Neural progenitor cell (in vitro differentiated cells): ENCODE results near the gene CD151. TPM values are rescaled to one million over a fixed set of nuclear protein-coding genes. Genes with fewer than 3 reads are reported as not detected.

Experiments
- DNase-seq: peaks from one replicate; pipeline ENCODE4 v3.0.0-alpha.2; 2016; ENCODE audit warnings: low spot score
- H2AFZ ChIP-seq: fragments of 200-600 bp; sonication (generic); replicated peaks from 2 replicates; pipeline ENCODE4 v1.6.1; 2016; ENCODE audit warnings: antibody characterized with exemption
- H3F3A ChIP-seq: fragments of 200-600 bp; sonication (generic); 2 replicates; pipeline ENCODE4 v1.6.1; 2016; ENCODE audit warnings: antibody characterized with exemption, low read depth
- H3K27ac ChIP-seq: fragments of 200-600 bp; sonication (generic); 2 replicates; pipeline ENCODE4 v1.5.1; 2016; ENCODE audit warnings: mild to moderate bottlenecking
- H3K27me3 ChIP-seq: fragments of 200-600 bp; sonication (generic); 2 replicates; pipeline ENCODE4 v1.6.1; 2016; ENCODE audit warnings: mild to moderate bottlenecking, moderate library complexity
- H3K36me3 ChIP-seq: fragments of 200-600 bp; sonication (generic); 2 replicates; pipeline ENCODE4 v1.5.1; 2016
- H3K4me1 ChIP-seq: fragments of 200-600 bp; sonication (generic); 2 replicates; pipeline ENCODE4 v1.6.1; 2016; ENCODE audit warnings: mixed run types
- H3K4me2 ChIP-seq: fragments of 200-600 bp; sonication (generic); 2 replicates; pipeline ENCODE4 v1.6.1; 2016
- H3K4me3 ChIP-seq: fragments of 200-600 bp; sonication (generic); 2 replicates; pipeline ENCODE4 v1.5.1; 2016
- H3K79me2 ChIP-seq: fragments of 200-600 bp; sonication (generic); 2 replicates; pipeline ENCODE4 v1.6.1; 2016; ENCODE audit warnings: low read depth
- H3K9ac ChIP-seq: fragments of 200-600 bp; sonication (generic); 2 replicates; pipeline ENCODE4 v1.6.1; 2016
- H3K9me3 ChIP-seq: fragments of 200-600 bp; sonication (generic); 2 replicates; pipeline ENCODE4 v1.5.1; 2016; ENCODE audit warnings: low read depth
- H4K20me1 ChIP-seq: fragments of 200-600 bp; sonication (generic); 2 replicates; pipeline ENCODE4 v1.6.1; 2016; ENCODE audit warnings: low read depth
- H3K27ac Mint-ChIP-seq: 3 replicates; pipeline ENCODE4 v1.8.0; 2021; ENCODE audit warnings: mixed read lengths
- H3K27me3 Mint-ChIP-seq: 2 replicates; pipeline ENCODE4 v1.8.0; 2022; ENCODE audit warnings: low read depth, mild to moderate bottlenecking, inconsistent platforms, moderate library complexity, mixed read lengths; ENCODE audit not compliant: insufficient read depth
- H3K36me3 Mint-ChIP-seq: 3 replicates; pipeline ENCODE4 v1.8.0; 2021; ENCODE audit warnings: mixed read lengths
- H3K4me1 Mint-ChIP-seq: 3 replicates; pipeline ENCODE4 v1.8.0; 2021; ENCODE audit warnings: mixed read lengths
- H3K4me3 Mint-ChIP-seq: 3 replicates; pipeline ENCODE4 v1.8.0; 2021; ENCODE audit warnings: mild to moderate bottlenecking, moderate library complexity, mixed read lengths
- H3K9me3 Mint-ChIP-seq: 3 replicates; pipeline ENCODE4 v1.8.0; 2020; ENCODE audit warnings: mixed read lengths
- CTCF ChIP-seq: fragments of 200-600 bp; sonication (generic); IDR thresholded peaks from 2 replicates; pipeline ENCODE4 v1.5.1; 2017; ENCODE audit warnings: antibody characterized with exemption, mild to moderate bottlenecking
- EZH2 ChIP-seq: fragments of 200-600 bp; sonication (generic); IDR thresholded peaks from 2 replicates; pipeline ENCODE4 v1.6.1; 2017; ENCODE audit warnings: antibody characterized with exemption, mild to moderate bottlenecking, moderate library complexity
- EZH2phosphoT487 ChIP-seq: fragments of 200-600 bp; sonication (generic); IDR thresholded peaks from 2 replicates; pipeline ENCODE4 v1.6.1; 2017; ENCODE audit warnings: antibody characterized with exemption
- total RNA-seq: library from RNA; depleted of rRNA; stranded (reverse); fragments of >200 nt; gene quantifications from 2 replicates; pipeline ENCODE4 v1.2.3, GENCODE V29; 2015; ENCODE audit warnings: low replicate concordance

Gene CD151
- total RNA-seq, 1 donor from 2014 or later, result 37.4 TPM

DNA sequence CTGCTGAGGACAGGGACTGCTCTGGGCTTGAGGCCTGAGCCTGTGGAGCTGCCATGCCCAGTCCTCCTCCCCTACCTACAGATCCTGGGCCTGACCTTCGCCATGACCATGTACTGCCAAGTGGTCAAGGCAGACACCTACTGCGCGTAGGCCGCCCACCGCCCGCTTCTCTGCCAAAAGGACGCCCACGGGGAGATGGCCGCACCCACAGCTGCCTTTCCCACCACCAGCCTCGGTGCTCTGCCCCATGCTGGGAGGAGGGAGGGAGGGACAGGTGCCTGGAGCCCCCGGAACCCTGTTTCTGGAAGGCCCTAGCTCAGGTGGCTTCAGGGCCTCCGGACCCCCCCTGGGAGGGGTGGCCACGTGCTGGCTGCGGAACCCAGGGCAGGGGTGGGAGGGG is 33.7 kb downstream of the CD151 start:
- Histone ChIP-seq H3K36me3 (no peaks in the 10 kb centered on the region), H4K20me1 (peaks cover 27% of the 10 kb centered on the region), H3K9me3 (no peaks in the 10 kb centered on the region), H3K27me3 (no peaks in the 10 kb centered on the region), H3K79me2 (no peaks in the 10 kb centered on the region), H2AFZ (no peak overlapping the region), H3K4me2 (no peak overlapping the region), H3K9ac (no peak overlapping the region), H3F3A (peaks cover 8% of the 10 kb centered on the region), H3K4me1 (peaks cover 19% of the 10 kb centered on the region), H3K27ac (no peak overlapping the region), H3K4me3 (no peak overlapping the region)
- Mint-ChIP-seq H3K27me3 (no peaks in the 10 kb centered on the region), H3K4me3 (no peak overlapping the region), H3K36me3 (no peaks in the 10 kb centered on the region), H3K9me3 (no peaks in the 10 kb centered on the region), H3K27ac (no peak overlapping the region), H3K4me1 (peaks cover 12% of the 10 kb centered on the region)
- DNase-seq, result no peak
- TF ChIP-seq CTCF, result no peak
- no peak for TF ChIP-seq EZH2
- TF ChIP-seq EZH2phosphoT487, result no peak

DNA sequence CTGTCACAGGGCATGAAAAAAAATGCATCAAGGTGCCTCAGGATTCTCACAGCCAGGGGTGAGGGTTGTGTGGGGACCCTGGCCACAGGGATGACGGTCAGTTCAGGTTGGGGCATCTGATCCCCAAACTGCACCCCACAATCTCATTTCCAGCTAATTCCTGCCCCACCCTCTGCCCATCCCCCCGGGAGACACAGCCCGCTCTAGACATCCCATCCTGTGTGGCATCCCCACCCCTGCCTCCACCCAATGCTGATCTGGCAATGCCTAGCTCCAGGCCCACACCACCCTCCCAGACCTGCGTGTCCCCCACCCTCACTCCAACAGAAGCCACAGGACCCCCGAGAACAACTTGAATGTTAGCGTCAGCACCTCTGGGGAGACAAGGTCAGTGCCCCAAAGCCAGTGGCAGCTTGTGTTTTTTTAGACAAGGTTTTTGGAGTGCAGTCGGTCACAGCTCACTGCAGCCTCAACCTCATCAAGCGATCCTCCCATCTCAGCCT is 35.2 kb downstream of the CD151 start:
- H3K27me3 ChIP-seq, result no peaks in the 10 kb centered on the region
- Mint-ChIP-seq H3K4me1 (peaks cover 7% of the 10 kb centered on the region), H3K9me3 (no peaks in the 10 kb centered on the region), H3K27me3 (peaks cover 2% of the 10 kb centered on the region), H3K36me3 (no peaks in the 10 kb centered on the region), H3K4me3 (no peak overlapping the region), H3K27ac (no peak overlapping the region)
- H3K4me3 ChIP-seq, result no peak overlapping the region
- H3F3A ChIP-seq, result peaks cover 3% of the 10 kb centered on the region
- no peak overlapping the region for H3K4me2 ChIP-seq
- peaks cover 8% of the 10 kb centered on the region for H3K4me1 ChIP-seq
- no peaks in the 10 kb centered on the region for H3K9me3 ChIP-seq
- no peak overlapping the region for H2AFZ ChIP-seq
- no peaks in the 10 kb centered on the region for H3K36me3 ChIP-seq
- no peak overlapping the region for H3K9ac ChIP-seq
- peaks cover 19% of the 10 kb centered on the region for H4K20me1 ChIP-seq
- DNase-seq, result no peak
- no peak for TF ChIP-seq CTCF
- TF ChIP-seq EZH2, result no peak
- no peak for TF ChIP-seq EZH2phosphoT487
- H3K79me2 ChIP-seq, result no peaks in the 10 kb centered on the region
- no peak overlapping the region for H3K27ac ChIP-seq

- no peak overlapping the region for H3K9ac ChIP-seq
- Mint-ChIP-seq H3K36me3 (no peaks in the 10 kb centered on the region), H3K4me3 (no peak overlapping the region), H3K27ac (no peak overlapping the region), H3K9me3 (no peaks in the 10 kb centered on the region), H3K27me3 (peaks cover 2% of the 10 kb centered on the region), H3K4me1 (peaks cover 2% of the 10 kb centered on the region)
- H2AFZ ChIP-seq, result no peak overlapping the region
- H3K4me2 ChIP-seq, result no peak overlapping the region
- peaks cover 19% of the 10 kb centered on the region for H4K20me1 ChIP-seq
- no peak for DNase-seq
- H3F3A ChIP-seq, result peaks cover 3% of the 10 kb centered on the region
- H3K36me3 ChIP-seq, result no peaks in the 10 kb centered on the region
- H3K4me1 ChIP-seq, result peaks cover 3% of the 10 kb centered on the region
- no peaks in the 10 kb centered on the region for H3K27me3 ChIP-seq
- H3K79me2 ChIP-seq, result no peaks in the 10 kb centered on the region
- TF ChIP-seq EZH2phosphoT487 (no peak), CTCF (no peak), EZH2 (no peak)
- H3K27ac ChIP-seq, result no peak overlapping the region
- H3K4me3 ChIP-seq, result no peak overlapping the region
- no peaks in the 10 kb centered on the region for H3K9me3 ChIP-seq
These were observed 35.6 kb downstream of the CD151 start for GRCh38 chr11:868394-868793.
